Measurements from ENCODE around the gene PRSS27.
A peak's percentile ranks its signal among the peaks of the same experiment; 100 is the strongest.

GRCh38 chr16:2673066-2673999, 46.7 kb downstream of the PRSS27 start:
- TF ChIP-seq CTCF (IDR thresholded peaks at IDR 0.05) (no peak), EP300 (IDR thresholded peaks at IDR 0.05; ENCODE audit: borderline replicate concordance in 1 of 2, low read depth in 1 of 2, low read length in 1 of 2) (no peak), ZBTB33 (IDR thresholded peaks at IDR 0.05; ENCODE audit: borderline replicate concordance, low read depth) (no peak), TCF12 (IDR thresholded peaks at IDR 0.05) (no peak), NFIC (IDR thresholded peaks at IDR 0.05; ENCODE audit: borderline replicate concordance) (no peak), SMC3 (IDR thresholded peaks at IDR 0.05; ENCODE audit: low read depth, low read length) (no peak), YY1 (IDR thresholded peaks at IDR 0.05; ENCODE audit: low read depth) (no peak), POLR2AphosphoS5 (IDR thresholded peaks at IDR 0.05; ENCODE audit: low read depth, low read length) (0 out of 2 replicates have a peak, but pooled peaks have one; percentile 30), GABPA (IDR thresholded peaks at IDR 0.05; ENCODE audit: low read depth) (peak; percentile 80), TAF1 (IDR thresholded peaks at IDR 0.05; ENCODE audit: borderline replicate concordance, low read depth, low read length) (peak; percentile 32; the same call in 1 of the 2 replicates), EZH2phosphoT487 (IDR thresholded peaks at IDR 0.05; ENCODE audit: borderline replicate concordance, low read depth) (no peak)
